Activated T-helper 1 cell treated with anti-CD3 and anti-CD28 coated beads, Interleukin-12 subunit alpha, Interleukin-12 subunit beta, Interleukin-2, Interleukin-4 antibody, amounts not matched to agents 30 ng/mL and 10 ng/mL and 1 ng/mL, durations not matched to agents 14 hours and 24 hours and 36 hours (primary cell): ENCODE data around the gene SMARCAD1. TPM values are rescaled to one million over a fixed set of nuclear protein-coding genes. Genes with fewer than 3 reads are reported as not detected.
"Not testable (repeated sequence)": the region's sequence is repeated elsewhere in the genome, so short reads cannot be mapped to it uniquely, and the experiment has no call there.

Source experiments
- DNase-seq: peaks from one replicate; pipeline ENCODE4 v3.0.0; 2021; ENCODE audit warnings: low spot score
- H3K27ac Mint-ChIP-seq: one replicate; pipeline ENCODE4 v1.8.0; 2021; ENCODE audit warnings: mild to moderate bottlenecking, mixed read lengths
- H3K27me3 Mint-ChIP-seq: one replicate; pipeline ENCODE4 v1.8.0; 2022; ENCODE audit warnings: mild to moderate bottlenecking, moderate library complexity, mixed read lengths; ENCODE audit not compliant: insufficient read depth
- H3K36me3 Mint-ChIP-seq: one replicate; pipeline ENCODE4 v1.8.0; 2021; ENCODE audit warnings: low read depth, mixed read lengths
- H3K4me1 Mint-ChIP-seq: one replicate; pipeline ENCODE4 v1.8.0; 2021; ENCODE audit warnings: low read depth, mixed read lengths
- H3K4me3 Mint-ChIP-seq: one replicate; pipeline ENCODE4 v1.8.0; 2021; ENCODE audit warnings: mild to moderate bottlenecking, moderate library complexity, mixed read lengths
- H3K9me3 Mint-ChIP-seq: one replicate; pipeline ENCODE4 v1.8.0; 2021; ENCODE audit warnings: mixed read lengths
- intact Hi-C: fragments of 100-400 bp; cut with micrococcal nuclease; formaldehyde crosslinking; loops from one replicate; pipeline ENCODE4 v1.15.1; 2024
- total RNA-seq: library from RNA; stranded (reverse); gene quantifications from 2 replicates; pipeline ENCODE4 v1.2.3, GENCODE V29; 2022

The SMARCAD1 gene
- total RNA-seq, 1 donor from 2014 or later, result 44.0 TPM

- H3K36me3 Mint-ChIP-seq, H3K4me1 Mint-ChIP-seq, H3K4me3 Mint-ChIP-seq, DNase-seq, H3K27ac Mint-ChIP-seq, intact Hi-C loops, H3K27me3 Mint-ChIP-seq: not testable (repeated sequence)
- H3K9me3 Mint-ChIP-seq, result peaks cover 20% of the 10 kb centered on the region
These were observed 112.3 kb downstream of the SMARCAD1 start for GRCh38 chr4:94319927-94320326.

DNA sequence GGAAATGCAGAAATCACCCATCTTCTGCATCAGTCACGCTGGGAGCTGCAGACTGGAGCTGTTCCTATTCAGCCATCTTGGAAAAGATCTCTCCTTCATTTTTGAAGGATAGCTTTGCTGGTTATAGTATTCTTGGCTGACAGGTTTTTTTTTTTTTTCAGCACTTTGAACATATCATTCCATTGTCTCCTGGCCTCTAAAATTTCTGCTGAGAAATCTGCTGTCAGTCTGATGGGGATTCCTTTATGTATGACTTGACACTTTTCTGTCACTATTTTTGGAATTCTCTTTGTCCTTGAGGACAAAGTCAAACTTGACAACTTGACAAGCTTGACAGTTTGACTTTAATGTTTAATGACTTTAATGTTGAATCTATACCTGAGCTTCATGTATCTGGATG is 118.2 kb downstream of the SMARCAD1 start:
- intact Hi-C loops, result no loop called here
- Mint-ChIP-seq H3K27me3 (no peaks in the 10 kb centered on the region), H3K27ac (no peak overlapping the region), H3K4me1 (no peaks in the 10 kb centered on the region), H3K9me3 (peaks cover 25% of the 10 kb centered on the region), H3K36me3 (no peaks in the 10 kb centered on the region), H3K4me3 (no peak overlapping the region)
- DNase-seq, result no peak

DNA sequence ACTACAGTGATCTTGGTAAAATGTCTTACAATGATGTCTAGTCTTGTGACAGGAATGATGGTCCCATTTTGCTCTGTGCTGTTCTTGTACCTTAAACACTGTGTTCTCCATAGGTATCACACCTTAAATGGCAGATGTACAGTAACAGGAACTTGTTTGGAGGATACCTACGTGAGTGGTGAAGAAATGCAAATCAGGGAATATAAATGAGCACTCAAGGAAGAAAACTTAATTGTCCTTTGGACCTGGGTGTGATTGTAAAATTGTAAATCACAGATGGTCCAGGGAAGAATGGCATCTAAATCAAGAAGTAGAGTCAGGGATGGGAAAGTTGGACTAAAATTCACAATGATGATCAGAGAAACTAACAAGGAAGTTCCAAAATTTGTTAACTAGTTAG is 122.3 kb downstream of the SMARCAD1 start:
- intact Hi-C loops, result no loop called here

DNA sequence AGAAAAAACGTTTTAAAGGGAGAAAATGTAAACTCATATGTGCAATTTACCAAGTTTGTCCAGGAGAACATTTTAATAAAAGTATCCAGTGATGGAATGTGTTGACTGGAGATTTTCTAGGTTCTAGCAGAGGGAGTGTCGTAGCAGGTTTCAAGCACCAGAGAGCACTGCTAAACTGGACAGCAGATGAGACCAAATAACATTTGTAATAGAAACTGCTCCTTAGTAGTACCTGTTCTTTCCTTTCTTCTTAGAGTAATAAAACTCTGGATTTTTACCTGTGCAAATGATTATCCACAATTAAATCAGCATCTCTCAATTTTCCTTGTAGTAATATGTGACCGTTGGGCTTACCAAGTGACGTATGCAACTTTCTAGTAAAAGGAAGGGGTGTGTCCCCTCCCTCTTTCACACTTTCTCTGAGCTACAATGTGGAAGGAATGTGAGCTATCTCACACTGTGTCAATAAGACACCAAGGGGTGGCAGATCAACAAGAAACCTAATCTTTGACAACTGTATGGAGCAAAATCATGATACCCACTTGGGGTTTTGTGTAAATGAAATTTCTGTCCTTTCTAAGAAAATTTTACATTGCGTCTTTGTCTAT is 125.4 kb downstream of the SMARCAD1 start:
- Mint-ChIP-seq H3K27me3 (peaks cover 3% of the 10 kb centered on the region), H3K4me3 (no peak overlapping the region), H3K9me3 (no peaks in the 10 kb centered on the region), H3K27ac (no peak overlapping the region), H3K36me3 (no peaks in the 10 kb centered on the region), H3K4me1 (no peaks in the 10 kb centered on the region)
- DNase-seq, result no peak
- intact Hi-C loops, result loop anchor here (1.0 kb wide), 1 partner anchor 58 kb away; no protein-coding TSS in a partner anchor

More for the DNA sequence above, 122.3 kb downstream of the SMARCAD1 start:
- Mint-ChIP-seq H3K4me3 (no peak overlapping the region), H3K27me3 (peaks cover 1% of the 10 kb centered on the region), H3K4me1 (no peaks in the 10 kb centered on the region), H3K36me3 (no peaks in the 10 kb centered on the region), H3K27ac (no peak overlapping the region), H3K9me3 (peaks cover 13% of the 10 kb centered on the region)
- no peak for DNase-seq

GRCh38 chr4:94333866-94334265 is 126.2 kb downstream of the SMARCAD1 start:
- DNase-seq, result no peak
- Mint-ChIP-seq H3K4me1 (peaks cover 5% of the 10 kb centered on the region), H3K27ac (no peak overlapping the region), H3K27me3 (peaks cover 3% of the 10 kb centered on the region), H3K4me3 (no peak overlapping the region), H3K9me3 (no peaks in the 10 kb centered on the region), H3K36me3 (no peaks in the 10 kb centered on the region)
- intact Hi-C loops, result loop anchor here (1.0 kb wide), 1 partner anchor 57 kb away; no protein-coding TSS in a partner anchor

GRCh38 chr4:94334476-94334875 is 126.8 kb downstream of the SMARCAD1 start:
- DNase-seq, result no peak
- intact Hi-C loops, result no loop called here
- Mint-ChIP-seq H3K27ac (no peak overlapping the region), H3K36me3 (no peaks in the 10 kb centered on the region), H3K9me3 (no peaks in the 10 kb centered on the region), H3K27me3 (peaks cover 3% of the 10 kb centered on the region), H3K4me1 (peaks cover 11% of the 10 kb centered on the region), H3K4me3 (no peak overlapping the region)

- no peak for DNase-seq
- Mint-ChIP-seq H3K4me1 (peaks cover 16% of the 10 kb centered on the region), H3K4me3 (no peak overlapping the region), H3K36me3 (no peaks in the 10 kb centered on the region), H3K27ac (no peak overlapping the region), H3K27me3 (peaks cover 3% of the 10 kb centered on the region), H3K9me3 (no peaks in the 10 kb centered on the region)
- intact Hi-C loops, result no loop called here
These were observed 127.3 kb downstream of the SMARCAD1 start for GRCh38 chr4:94334962-94335361.

GRCh38 chr4:94336303-94336702 is 128.6 kb downstream of the SMARCAD1 start:
- Mint-ChIP-seq H3K4me3 (no peak overlapping the region), H3K9me3 (no peaks in the 10 kb centered on the region), H3K27ac (no peak overlapping the region), H3K27me3 (peaks cover 3% of the 10 kb centered on the region), H3K4me1 (peaks cover 17% of the 10 kb centered on the region), H3K36me3 (no peaks in the 10 kb centered on the region)
- no peak for DNase-seq
- intact Hi-C loops, result no loop called here

DNA sequence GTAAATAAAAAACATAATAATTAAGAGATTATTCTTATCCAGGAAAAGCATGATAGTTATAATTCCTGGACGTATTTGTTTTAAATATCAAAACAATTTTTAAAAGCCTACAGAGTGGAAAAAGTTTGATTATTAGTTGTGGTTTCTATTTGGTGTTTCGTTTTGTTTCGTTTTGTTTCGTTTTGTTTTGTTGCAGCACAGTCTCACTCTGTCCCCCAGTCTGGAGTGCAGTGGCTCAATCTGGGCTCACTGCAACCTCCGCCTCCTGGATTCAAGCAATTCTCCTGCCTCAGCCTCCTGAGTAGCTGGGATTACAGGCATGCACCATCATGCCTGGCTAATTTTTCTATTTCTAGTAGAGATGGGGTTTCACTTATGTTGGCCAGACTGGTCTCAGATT is 129.1 kb downstream of the SMARCAD1 start:
- H3K27ac Mint-ChIP-seq, DNase-seq, H3K4me3 Mint-ChIP-seq, H3K36me3 Mint-ChIP-seq, H3K27me3 Mint-ChIP-seq, intact Hi-C loops, H3K9me3 Mint-ChIP-seq: not testable (repeated sequence)
- peaks cover 17% of the 10 kb centered on the region for H3K4me1 Mint-ChIP-seq

GRCh38 chr4:94338681-94339351 is 131.2 kb downstream of the SMARCAD1 start:
- peak overlapping the region; percentile 35 for H3K4me3 Mint-ChIP-seq
- H3K27ac Mint-ChIP-seq, result peak overlapping the region; percentile 85

DNA sequence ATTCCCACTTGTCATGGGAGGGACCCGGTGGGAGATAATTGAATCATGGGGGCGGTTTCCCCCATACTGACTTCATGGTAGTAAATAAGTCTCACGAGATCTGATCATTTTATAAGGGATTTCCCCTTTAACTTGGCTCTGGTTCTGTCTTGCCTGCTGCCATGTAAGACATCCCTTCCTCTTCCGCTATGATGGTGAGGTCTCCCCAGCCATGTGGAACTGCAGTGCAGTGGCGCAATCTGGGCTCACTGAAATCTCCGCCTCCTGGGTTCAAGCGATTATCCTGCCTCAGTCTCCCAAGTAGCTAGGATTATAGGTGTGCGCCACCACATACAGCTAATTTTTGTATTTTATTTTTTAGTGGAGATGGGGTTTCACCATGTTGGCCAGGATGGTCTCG is 132.1 kb downstream of the SMARCAD1 start:
- intact Hi-C loops, result loop anchor here (1.0 to 2.0 kb wide), 4 partner anchors 10 to 133 kb away; partner anchors contain the start of genes PDLIM5 and SMARCAD1
- peaks cover 3% of the 10 kb centered on the region for H3K27me3 Mint-ChIP-seq
- H3K36me3 Mint-ChIP-seq, result no peaks in the 10 kb centered on the region
- peak overlapping the region; percentile 59 for H3K4me3 Mint-ChIP-seq
- no peak for DNase-seq
- peak overlapping the region; percentile 44 for H3K27ac Mint-ChIP-seq
- peaks cover 27% of the 10 kb centered on the region for H3K4me1 Mint-ChIP-seq
- no peaks in the 10 kb centered on the region for H3K9me3 Mint-ChIP-seq

More at GRCh38 chr4:94338681-94339351, 131.2 kb downstream of the SMARCAD1 start:
- H3K36me3 Mint-ChIP-seq, result no peaks in the 10 kb centered on the region
- H3K4me1 Mint-ChIP-seq, result peaks cover 27% of the 10 kb centered on the region
- H3K27me3 Mint-ChIP-seq, result peaks cover 3% of the 10 kb centered on the region
- no peaks in the 10 kb centered on the region for H3K9me3 Mint-ChIP-seq
- intact Hi-C loops, result loop anchor here (1.0 to 2.0 kb wide), 4 partner anchors 10 to 132 kb away; partner anchors contain the start of genes PDLIM5 and SMARCAD1
- DNase-seq, result no peak
